ENCODE measurements around the gene TBCD. TPM values are rescaled to one million over a fixed set of nuclear protein-coding genes. Genes with fewer than 3 reads are reported as not detected.

The TBCD gene
- total RNA-seq, 1 experiment from 2014 or later = 129 TPM

DNA sequence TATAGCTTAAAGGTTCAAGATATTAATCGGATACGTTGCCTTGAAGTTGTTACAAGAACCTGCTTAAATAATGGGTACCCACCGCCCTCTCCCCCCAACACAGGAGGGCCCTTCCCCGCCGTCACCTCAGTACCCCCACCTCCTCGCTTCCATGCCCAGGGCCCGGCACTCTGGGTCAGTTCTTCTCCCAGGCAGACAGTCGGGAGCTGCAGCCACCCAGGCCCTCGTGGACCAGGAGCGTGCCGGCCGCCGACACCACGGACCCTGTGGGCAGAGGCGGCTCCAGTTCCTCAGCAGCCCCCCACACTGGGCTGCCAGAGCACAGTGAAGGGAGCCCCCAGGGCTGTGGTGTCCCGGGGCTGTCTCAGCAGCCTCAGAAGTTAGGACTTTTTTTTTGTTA lies 168.8 kb downstream of the TBCD start:
- Histone ChIP-seq H2AK5ac (ENCODE audit: insufficient read length, low read length) (no peak overlapping the region), H3K9ac (ENCODE audit: extremely low read depth, insufficient read length, low read length) (no peak overlapping the region), H2BK5ac (ENCODE audit: insufficient read length, low read length) (no peak overlapping the region), H3K79me1 (ENCODE audit: insufficient read depth, low read depth, low read length, poor library complexity, severe bottlenecking) (no peaks in the 10 kb centered on the region), H4K8ac (replicated peaks; ENCODE audit: insufficient read length, low read depth, low read length) (no peak overlapping the region), H3K14ac (ENCODE audit: insufficient read depth, low read length) (no peak overlapping the region), H3K9me3 (ENCODE audit: control insufficient read depth, low read depth, low read length) (no peaks in the 10 kb centered on the region), H3K23me2 (ENCODE audit: insufficient read length, low read depth, low read length, poor library complexity, severe bottlenecking) (no peaks in the 10 kb centered on the region), H2BK12ac (ENCODE audit: insufficient read length, low read depth, low read length) (no peak overlapping the region), H3K56ac (ENCODE audit: insufficient read length, low read depth, low read length) (no peak overlapping the region), H3K27me3 (ENCODE audit: insufficient read depth, low read length) (no peaks in the 10 kb centered on the region), H3K4me1 (ENCODE audit: insufficient read depth, low read length) (no peaks in the 10 kb centered on the region), H2BK15ac (ENCODE audit: low read depth, low read length) (no peak overlapping the region), H2BK20ac (ENCODE audit: low read depth, low read length, poor library complexity, severe bottlenecking) (no peak overlapping the region), H3K23ac (ENCODE audit: insufficient read length, low read depth, low read length) (no peak overlapping the region), H3K4me2 (ENCODE audit: insufficient read depth, insufficient read length, low read length) (no peak overlapping the region), H4K91ac (ENCODE audit: insufficient read length, low read depth, low read length) (no peak overlapping the region), H4K5ac (ENCODE audit: insufficient read length, low read depth, low read length) (no peak overlapping the region), H3K4ac (ENCODE audit: low read depth, low read length) (no peak overlapping the region), H3T11ph (ENCODE audit: low read length) (no peak overlapping the region), H3K79me2 (ENCODE audit: insufficient read depth, low read length) (no peaks in the 10 kb centered on the region), H3K27ac (ENCODE audit: insufficient read length, low read depth, low read length) (no peak overlapping the region), H2BK120ac (ENCODE audit: low read depth, low read length, poor library complexity, severe bottlenecking) (no peak overlapping the region), H2AFZ (ENCODE audit: low read length) (no peak overlapping the region), H3K18ac (ENCODE audit: insufficient read length, low read depth, low read length) (no peak overlapping the region), H4K20me1 (ENCODE audit: control insufficient read depth, insufficient read depth, insufficient read length) (no peaks in the 10 kb centered on the region)
- WGBS (ENCODE audit: extremely low coverage, insufficient read length, low lambda C conversion rate) = no CpG with 5 or more reads among the region's 16 CpGs
- H3K9me3 Mint-ChIP-seq = no peaks in the 10 kb centered on the region; a peak in 2 of 5 replicates
- no peaks in the 10 kb centered on the region for H3K27me3 Mint-ChIP-seq (ENCODE audit: low read depth)
- no peak overlapping the region for H3K4me3 Mint-ChIP-seq
- no peaks in the 10 kb centered on the region for H3K4me1 Mint-ChIP-seq
- H3K36me3 Mint-ChIP-seq (ENCODE audit: insufficient read depth in 1 of 3, low read depth in 3 of 3) = peaks cover 21 to 50% (median 40%) of the 10 kb centered on the region in 3 experiments; a peak in 6 of 7 replicates
- no peak for DNase-seq
- no peak overlapping the region for H3K27ac Mint-ChIP-seq
- TF ChIP-seq, protein P1, sequence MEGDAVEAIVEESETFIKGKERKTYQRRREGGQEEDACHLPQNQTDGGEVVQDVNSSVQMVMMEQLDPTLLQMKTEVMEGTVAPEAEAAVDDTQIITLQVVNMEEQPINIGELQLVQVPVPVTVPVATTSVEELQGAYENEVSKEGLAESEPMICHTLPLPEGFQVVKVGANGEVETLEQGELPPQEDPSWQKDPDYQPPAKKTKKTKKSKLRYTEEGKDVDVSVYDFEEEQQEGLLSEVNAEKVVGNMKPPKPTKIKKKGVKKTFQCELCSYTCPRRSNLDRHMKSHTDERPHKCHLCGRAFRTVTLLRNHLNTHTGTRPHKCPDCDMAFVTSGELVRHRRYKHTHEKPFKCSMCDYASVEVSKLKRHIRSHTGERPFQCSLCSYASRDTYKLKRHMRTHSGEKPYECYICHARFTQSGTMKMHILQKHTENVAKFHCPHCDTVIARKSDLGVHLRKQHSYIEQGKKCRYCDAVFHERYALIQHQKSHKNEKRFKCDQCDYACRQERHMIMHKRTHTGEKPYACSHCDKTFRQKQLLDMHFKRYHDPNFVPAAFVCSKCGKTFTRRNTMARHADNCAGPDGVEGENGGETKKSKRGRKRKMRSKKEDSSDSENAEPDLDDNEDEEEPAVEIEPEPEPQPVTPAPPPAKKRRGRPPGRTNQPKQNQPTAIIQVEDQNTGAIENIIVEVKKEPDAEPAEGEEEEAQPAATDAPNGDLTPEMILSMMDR (conservative IDR thresholded peaks at IDR 0.05) = no peak
